D341Med (cell line): ENCODE measurements around the gene GHRL.
A peak's percentile ranks its signal among the peaks of the same experiment; 100 is the strongest.
"Not testable (repeated sequence)": the region's sequence is repeated elsewhere in the genome, so short reads cannot be mapped to it uniquely, and the experiment has no call there.

Experiments
- DNase-seq: peaks from one replicate; pipeline ENCODE4 v3.0.0; 2012; ENCODE audit warnings: low spot score

The GHRL gene

DNA sequence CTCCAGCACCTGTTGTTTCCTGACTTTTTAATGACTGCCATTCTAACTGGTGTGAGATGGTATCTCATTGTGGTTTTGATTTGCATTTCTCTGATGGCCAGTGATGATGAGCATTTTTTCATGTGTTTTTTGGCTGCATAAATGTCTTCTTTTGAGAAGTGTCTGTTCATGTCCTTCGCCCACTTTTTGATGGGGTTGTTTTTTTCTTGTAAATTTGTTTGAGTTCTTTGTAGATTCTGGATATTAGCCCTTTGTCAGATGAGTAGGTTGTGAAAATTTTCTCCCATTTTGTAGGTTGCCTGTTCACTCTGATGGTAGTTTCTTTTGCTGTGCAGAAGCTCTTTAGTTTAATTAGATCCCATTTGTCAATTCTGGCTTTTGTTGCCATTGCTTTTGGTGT is 5.3 kb upstream of the GHRL start:
- not testable (repeated sequence) for DNase-seq

DNA sequence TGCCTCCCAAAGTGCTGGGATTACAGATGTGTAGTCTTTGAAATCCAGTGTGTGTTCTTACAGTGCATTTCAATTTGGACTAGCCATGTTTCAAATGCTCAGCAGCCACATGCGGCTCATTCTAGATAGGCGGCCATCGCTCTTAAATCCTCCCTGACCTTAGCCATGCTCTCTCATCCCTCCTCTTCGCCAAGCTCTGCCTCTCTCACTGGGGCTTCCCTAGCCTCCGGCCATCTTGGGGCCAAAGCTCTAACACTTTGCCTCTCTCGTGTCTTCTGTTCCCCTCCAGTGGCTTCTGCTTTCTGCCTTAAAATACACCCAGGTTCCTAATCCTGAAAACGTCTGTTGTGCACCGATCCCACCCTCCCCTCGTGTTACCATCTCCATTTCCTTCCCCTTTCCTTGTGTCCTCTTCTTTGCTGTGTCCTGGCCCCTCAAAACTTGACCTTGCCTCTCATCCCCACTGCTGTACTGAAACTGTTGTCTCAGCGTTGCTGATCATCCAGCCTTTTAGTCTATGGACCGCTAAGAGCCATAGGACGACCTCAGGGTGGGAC is 1.4 kb upstream of the GHRL start:
- DNase-seq, result no peak

- DNase-seq, result no peak
These were observed 1.1 kb downstream of the GHRL start for GRCh38 chr3:10291641-10292040.

- no peak for DNase-seq
These were observed 2.1 kb downstream of the GHRL start for GRCh38 chr3:10290481-10291176.

DNA sequence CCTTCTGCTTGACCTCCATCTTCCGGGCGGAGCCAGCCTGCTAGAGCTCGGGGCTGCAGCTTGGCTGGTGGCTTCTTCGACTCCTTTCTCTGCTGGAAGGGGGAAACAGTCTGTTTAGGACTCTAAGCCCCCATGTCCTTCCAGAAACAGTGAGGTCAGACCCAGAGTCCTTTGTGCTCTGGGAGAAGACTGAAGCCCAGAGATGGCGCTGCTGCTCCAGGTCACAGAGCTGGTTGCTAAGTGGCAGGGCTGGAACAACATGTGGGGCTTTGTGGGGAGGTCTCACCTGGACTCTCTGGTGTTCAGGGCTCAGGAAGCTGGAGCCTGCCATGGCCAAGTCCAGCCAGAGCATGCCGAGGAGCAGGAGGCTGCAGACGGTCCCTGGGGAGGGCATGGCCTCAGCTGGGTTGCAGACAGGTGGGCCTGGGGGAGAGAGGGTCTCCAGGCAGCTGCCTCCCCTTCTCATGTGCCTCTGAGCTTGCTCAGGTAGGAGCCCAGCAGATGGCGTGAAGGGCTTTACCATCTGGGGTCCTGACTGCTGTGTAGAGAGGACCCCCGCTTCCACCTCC is 2.9 kb downstream of the GHRL start:
- DNase-seq, result no peak

- DNase-seq, result no peak
These were observed 3.7 kb downstream of the GHRL start for GRCh38 chr3:10289077-10289476.

- DNase-seq, result no peak
These were observed 4.2 kb downstream of the GHRL start for GRCh38 chr3:10288575-10288960.

DNA sequence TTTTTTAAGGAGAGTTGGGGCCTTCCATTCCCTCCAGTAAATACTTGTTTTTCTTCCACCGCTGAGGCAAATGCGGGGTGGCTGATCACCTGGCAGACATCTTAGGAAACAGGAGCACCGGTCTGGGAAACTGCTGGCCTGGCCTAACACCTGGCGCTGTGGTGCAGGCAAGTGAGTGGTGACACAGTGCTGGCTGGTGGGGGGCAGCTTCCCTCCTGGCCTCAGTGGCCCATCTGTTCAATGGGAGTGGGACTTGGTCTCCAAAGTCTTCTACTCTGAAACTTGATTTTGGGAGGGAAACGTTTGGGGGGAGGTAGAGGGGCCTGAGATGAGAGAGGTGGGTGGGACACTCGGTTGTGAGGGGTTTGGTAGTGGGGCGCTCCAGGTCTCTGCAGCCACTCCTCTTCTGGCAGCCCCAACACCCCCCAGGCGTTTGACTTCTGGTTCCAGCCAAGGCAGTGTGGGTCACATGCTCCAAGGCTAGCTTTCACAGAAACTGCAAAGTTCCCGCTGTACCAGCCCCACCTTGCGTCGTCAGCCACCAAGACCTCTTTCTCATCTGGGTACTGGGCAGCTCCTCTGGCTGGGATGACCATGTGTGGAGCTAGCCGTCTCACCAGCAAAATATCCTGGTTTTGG is 4.7 kb downstream of the GHRL start:
- no peak for DNase-seq

DNA sequence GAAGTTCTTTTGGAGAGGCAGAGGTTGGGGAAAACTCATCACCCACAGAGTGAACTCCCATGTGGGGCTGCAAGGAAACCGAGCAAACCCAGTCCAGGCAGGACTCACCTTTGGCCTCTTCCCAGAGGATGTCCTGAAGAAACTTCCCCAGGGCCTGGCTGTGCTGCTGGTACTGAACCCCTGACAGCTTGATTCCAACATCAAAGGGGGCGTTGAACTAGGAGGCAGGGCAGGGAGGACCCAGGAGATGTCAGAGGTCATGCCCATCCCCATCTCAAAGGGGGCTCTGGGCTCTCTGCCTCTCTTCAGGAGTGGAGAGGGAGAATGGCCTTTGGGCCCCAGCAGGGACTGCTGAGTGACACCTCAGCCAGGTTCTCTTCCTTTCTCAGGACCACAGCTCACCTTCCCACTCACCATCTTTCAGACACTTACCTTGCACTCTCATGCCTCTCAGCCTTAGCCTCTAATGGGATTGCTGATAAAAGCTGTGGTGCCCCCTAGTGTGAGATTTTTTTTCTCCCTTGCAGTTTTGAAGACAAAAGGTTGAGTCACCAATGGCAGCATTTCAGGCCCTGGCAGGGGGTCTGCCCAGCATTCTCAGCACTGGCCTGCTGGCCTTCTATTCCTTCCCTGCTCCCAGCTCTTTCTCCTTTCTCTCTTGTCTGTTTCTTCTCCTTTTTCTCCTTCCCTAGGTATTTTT is 6.0 kb downstream of the GHRL start:
- peak; percentile 67 for DNase-seq

- DNase-seq, result no peak
These were observed 6.6 kb downstream of the GHRL start for GRCh38 chr3:10286133-10286524.

DNA sequence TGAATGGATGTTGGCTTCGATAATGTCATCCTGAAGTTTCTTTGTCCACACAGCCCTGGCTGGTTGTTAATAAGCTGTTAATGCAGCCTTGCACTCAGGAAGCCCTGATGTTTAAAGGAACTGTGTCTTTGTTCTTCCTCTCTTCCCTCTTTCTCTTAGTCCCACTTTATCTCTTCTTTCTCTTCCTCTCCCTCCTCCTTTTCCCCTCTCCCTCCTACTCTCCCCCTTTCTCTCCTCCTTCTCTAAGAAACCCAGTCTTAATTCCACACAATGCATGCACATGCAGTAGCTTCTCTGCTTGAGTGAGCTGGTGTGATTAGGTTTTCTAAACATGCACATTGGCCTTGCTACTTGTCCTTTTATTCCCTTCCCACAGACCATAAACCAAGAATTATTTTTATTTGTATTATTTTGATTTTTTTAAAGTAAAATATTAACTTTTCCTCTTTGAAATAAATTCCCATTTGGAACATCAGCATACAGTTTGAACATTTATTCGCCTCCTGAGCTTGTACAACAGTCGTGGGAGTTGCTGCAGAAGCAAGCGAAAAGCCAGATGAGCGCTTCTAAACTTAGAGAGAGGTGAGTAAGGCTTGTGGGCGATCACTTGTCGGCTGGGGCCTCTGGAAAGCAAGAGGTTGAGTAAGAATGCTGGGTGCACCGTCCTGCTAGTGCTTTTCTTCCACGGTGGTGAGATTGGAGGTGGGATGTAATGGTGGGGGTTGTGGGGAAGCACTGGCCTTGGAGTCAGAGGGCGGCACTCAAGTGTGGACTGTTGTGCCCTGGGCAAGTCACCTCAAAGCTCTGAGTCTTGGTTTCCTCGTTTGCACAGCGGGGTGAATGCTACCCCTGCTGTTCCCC is 7.2 kb downstream of the GHRL start:
- no peak for DNase-seq

DNA sequence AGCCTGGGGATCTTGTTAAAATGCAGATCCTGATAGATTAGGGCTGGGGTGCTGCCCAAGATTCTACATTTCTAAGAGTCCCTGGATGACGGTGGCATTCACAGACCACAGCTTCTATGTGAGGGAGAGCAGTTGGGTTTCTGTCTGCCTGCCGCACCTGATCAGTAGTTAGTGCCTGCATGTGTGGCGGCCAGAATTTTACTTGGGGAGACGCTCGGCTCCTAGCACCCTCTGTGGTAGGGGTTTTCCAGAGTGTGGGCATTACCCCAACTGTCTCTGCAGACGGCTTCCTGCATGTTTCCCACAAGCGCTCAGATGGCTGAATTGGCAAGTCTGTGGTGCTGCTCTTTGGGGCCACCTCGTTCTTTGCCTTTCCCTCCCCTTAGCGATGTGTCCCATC is 8.3 kb downstream of the GHRL start:
- no peak for DNase-seq

DNA sequence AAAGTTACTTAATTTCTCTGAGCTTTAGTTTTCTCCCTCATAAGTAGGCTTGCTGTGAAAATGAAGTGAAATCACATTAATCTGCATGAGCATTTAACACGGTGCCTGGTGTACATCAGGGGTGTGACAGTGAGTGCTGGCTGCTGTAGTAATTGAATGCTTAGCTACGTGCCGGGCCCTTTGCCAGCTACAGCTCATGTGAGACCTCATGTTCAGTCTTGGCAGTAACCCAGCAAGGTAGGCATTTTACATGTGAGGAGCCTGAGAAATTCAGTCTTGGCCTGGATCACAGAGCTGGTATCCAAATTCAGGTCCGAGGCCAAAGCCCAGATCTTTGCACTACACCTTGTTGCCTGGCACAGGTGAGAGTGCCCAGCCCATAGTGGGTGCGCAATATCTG is 9.1 kb downstream of the GHRL start:
- peak; percentile 79 for DNase-seq

- DNase-seq, result no peak
These were observed 10.8 kb downstream of the GHRL start for GRCh38 chr3:10281951-10282350.

GRCh38 chr3:10280571-10280970 is 12.2 kb downstream of the GHRL start:
- peak; percentile 7 for DNase-seq

- no peak for DNase-seq
These were observed 12.6 kb downstream of the GHRL start for GRCh38 chr3:10280177-10280529.

DNA sequence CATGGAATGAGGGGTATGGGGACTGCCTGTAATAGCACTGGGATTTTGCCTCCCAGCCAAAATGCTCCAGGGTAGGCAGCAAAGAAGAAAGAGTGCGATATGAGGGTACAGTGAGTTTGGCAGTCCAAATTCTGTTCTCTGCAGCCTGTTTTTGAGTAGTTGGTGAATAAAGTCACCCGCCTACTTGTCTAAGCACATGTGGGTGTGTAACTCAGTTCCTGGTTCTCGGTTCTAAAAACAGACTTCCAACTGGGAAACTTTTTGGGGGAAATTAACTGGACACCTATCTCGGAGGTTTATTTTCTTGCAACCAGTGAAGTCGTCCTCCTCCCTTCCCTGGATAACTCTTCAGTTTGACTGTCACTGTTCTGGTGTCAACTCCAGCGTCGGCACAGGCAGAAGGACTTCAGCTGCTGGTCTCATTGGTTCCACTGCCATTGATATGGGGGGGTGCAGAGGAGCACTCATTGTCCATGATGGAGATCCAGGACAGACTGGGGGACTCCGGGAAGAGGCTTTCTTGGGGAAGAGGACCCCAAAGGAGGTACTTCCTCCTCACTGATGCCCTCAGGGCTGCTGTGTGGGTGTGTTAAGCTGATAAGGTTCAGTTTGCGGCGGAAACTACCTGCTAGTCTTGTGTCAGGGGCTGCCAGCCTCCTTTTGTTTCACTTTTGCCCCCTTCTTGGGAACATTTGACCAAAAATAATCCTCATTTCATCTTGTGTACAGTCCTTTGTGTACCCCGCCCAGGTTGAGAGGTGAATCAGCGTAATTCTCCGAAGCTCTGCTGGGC is 13.2 kb downstream of the GHRL start:
- DNase-seq, result no peak

GRCh38 chr3:10278501-10278900 is 14.2 kb downstream of the GHRL start:
- DNase-seq, result no peak

GRCh38 chr3:10277115-10277625 is 15.6 kb downstream of the GHRL start:
- no peak for DNase-seq

- DNase-seq, result no peak
These were observed 18.1 kb downstream of the GHRL start for GRCh38 chr3:10274601-10275000.
